Spleen (tissue), 11 donors: ENCODE results near the gene ATP1A3. TPM values are rescaled to one million over a fixed set of nuclear protein-coding genes. Genes with fewer than 3 reads are reported as not detected.
A peak's percentile ranks its signal among the peaks of the same experiment; 100 is the strongest.

Source experiments
- DNase-seq: peaks from one replicate; pipeline ENCODE4 v3.0.0-alpha.2; 2020
- H3K27ac ChIP-seq, 8 donors: fragments of 200-600 bp; sonication (generic) in 7 of 8; 1 replicate in 4 of 8; 2 replicates in 4 of 8; pipeline versions ENCODE4 v1.5.0 to v1.8.0; 2016 to 2021; ENCODE audit warnings: inconsistent platforms in 4 of 8, mild to moderate bottlenecking in 4 of 8, moderate library complexity in 1 of 8
- H3K27me3 ChIP-seq, 7 donors: fragments of 200-600 bp; sonication (generic) in 6 of 7; replicated peaks in 1 of 7; 1 replicate in 4 of 7; 2 replicates in 3 of 7; pipeline versions ENCODE4 v1.5.0 to v1.8.0; 2016 to 2021; ENCODE audit warnings: inconsistent platforms in 3 of 7, mild to moderate bottlenecking in 1 of 7
- H3K36me3 ChIP-seq, 6 donors: fragments of 200-600 bp; sonication (generic) in 5 of 6; 1 replicate in 4 of 6; 2 replicates in 2 of 6; pipeline versions ENCODE4 v1.5.0 to v1.8.0; 2016 to 2021; ENCODE audit warnings: inconsistent platforms in 2 of 6
- H3K4me1 ChIP-seq, 6 donors: fragments of 200-600 bp; sonication (generic) in 5 of 6; 1 replicate in 3 of 6; 2 replicates in 3 of 6; pipeline versions ENCODE4 v1.5.0 to v1.8.0; 2016 to 2021; ENCODE audit warnings: inconsistent platforms in 3 of 6
- H3K4me3 ChIP-seq, 8 donors: fragments of 200-600 bp; sonication (generic) in 7 of 8; 1 replicate in 4 of 8; 2 replicates in 4 of 8; pipeline versions ENCODE4 v1.5.0 to v1.8.0; 2016 to 2021; ENCODE audit warnings: inconsistent platforms in 4 of 8, mild to moderate bottlenecking in 4 of 8, moderate library complexity in 2 of 8
- H3K9me3 ChIP-seq, 8 donors: fragments of 200-600 bp; sonication (generic) in 7 of 8; 1 replicate in 4 of 8; 2 replicates in 4 of 8; pipeline versions ENCODE4 v1.5.0 to v1.8.0; 2016 to 2021; ENCODE audit warnings: inconsistent platforms in 4 of 8
- POLR2A ChIP-seq, 3 donors: fragments of 450-650 bp; IDR thresholded peaks; one replicate each; pipeline ENCODE4 v1.5.1; 2017; ENCODE audit warnings: antibody characterized with exemption in 3 of 3, mild to moderate bottlenecking in 1 of 3
- POLR2AphosphoS5 ChIP-seq, 3 donors: sonication (generic); formaldehyde crosslinking; IDR thresholded peaks; one replicate each; pipeline ENCODE4 v1.5.1; 2017; ENCODE audit warnings: antibody characterized with exemption in 3 of 3
- WGBS, 5 donors: extraction: QIAGEN DNeasy Blood & Tissue Kit in 3 of 5; methylation state at CpG; one replicate each; pipeline versions ENCODE4 v1.1.5 to v1.1.7; 2013 to 2018; 5-methylcytosine and 5-hydroxymethylcytosine counted together
- intact Hi-C: fragments of 100-400 bp; cut with DNase I; formaldehyde crosslinking; loops from one replicate; pipeline ENCODE4 v1.15.0; 2023; ENCODE audit warnings: low total_unique reads
- polyA plus RNA-seq, 3 donors: library from polyadenylated mRNA; stranded (reverse); fragments of 200-250 nt; gene quantifications; one replicate each; pipeline ENCODE4 v1.2.1, GENCODE V29; 2013
- total RNA-seq, 7 donors: library from RNA; depleted of rRNA in 3 of 7; stranded (reverse); fragments of >200 nt in 3 of 7; fragmentation: NEBNext Ultra II Directional in 4 of 7; extraction: Animal tissue kit (Norgen Biotek cat#: 25700) in 4 of 7; gene quantifications; one replicate each; pipeline versions ENCODE4 v1.1.0 to v1.2.1, GENCODE V29; 2016 to 2021
- TF ChIP-seq, protein P1 (sequence below), 11 experiments: fragments of 200-600 bp in 7 of 11; fragments of 450-650 bp in 4 of 11; sonication (generic) in 4 of 11; IDR thresholded peaks in 8 of 11; conservative IDR thresholded peaks in 3 of 11; 1 replicate in 7 of 11; 2 replicates in 4 of 11; pipeline versions ENCODE4 v1.4.0 to v1.8.0; 2016 to 2021; ENCODE audit warnings: antibody characterized with exemption in 11 of 11, inconsistent platforms in 4 of 11, mild to moderate bottlenecking in 1 of 11
- donor health status: healthy with polysubstance abuse.
- donor health status: DM: no; HTN: no; CAD: no; lungs with moderate emphysema.
- donor health status: DM: no; HTN: no; CAD: no.
- donor health status: Bipolar disorder and iron deficiency.
- donor health status: healthy.
- donor health status: DM: no; HTN: no; CAD: no.
- donor health status: DM: yes; HTN: yes; CAD: no.

ATP1A3 gene
- total and polyA plus RNA-seq, 10 donors = 0.39 to 2.2 (median 1.2) TPM

DNA sequence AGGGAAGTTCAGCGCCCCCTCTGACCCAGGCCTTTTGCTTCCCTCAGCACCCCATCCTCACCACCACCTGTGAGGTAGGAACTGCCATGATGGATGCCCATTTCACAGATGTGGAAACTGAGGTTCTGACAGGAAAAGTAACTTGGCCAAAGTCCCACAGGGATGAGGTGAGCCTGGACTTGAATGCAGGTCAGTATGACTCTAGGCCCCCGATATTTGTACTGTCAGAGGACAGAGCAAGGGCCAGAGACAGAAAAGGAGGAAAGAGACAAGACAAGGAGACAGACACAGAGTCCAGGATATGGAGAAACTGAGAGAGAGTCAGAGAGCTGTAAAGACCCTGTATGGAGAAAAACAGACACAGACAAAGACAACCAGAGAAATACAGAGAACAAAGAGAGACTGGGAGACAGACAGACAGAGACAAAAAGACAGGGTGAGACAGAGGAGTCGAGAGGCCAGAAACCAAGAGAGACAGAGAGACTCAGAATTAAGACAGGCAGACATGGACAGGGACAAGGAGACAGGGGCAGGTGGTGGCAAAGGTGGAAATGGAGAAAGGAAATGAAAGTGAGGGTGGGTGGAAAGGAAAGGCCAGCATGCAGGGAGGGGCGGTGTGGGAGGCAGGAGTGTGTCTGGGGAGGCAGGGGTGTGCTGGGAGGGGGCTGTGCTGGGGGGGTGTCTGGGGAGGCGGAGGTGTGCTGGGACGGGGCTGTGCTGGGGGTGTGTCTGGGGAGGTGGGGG is 70.8 kb downstream of the ATP1A3 start:
- 30 to 51% (median 38%) methylated on average over 4 to 6 of the region's 6 CpGs for WGBS, 5 donors
- Histone ChIP-seq H3K4me1 (peaks cover 4 to 57% (median 22%) of the 10 kb centered on the region in 6 donors), H3K27me3 (peaks cover 0 to 84% (median 67%) of the 10 kb centered on the region in 7 donors), H3K4me3 (no peak overlapping the region), H3K27ac (no peak overlapping the region), H3K9me3 (no peaks in the 10 kb centered on the region), H3K36me3 (no peaks in the 10 kb centered on the region)
- DNase-seq = no peak
- intact Hi-C loops = no loop called here
- no peak for TF ChIP-seq POLR2AphosphoS5 (IDR thresholded peaks at IDR 0.05)
- TF ChIP-seq, protein P1, sequence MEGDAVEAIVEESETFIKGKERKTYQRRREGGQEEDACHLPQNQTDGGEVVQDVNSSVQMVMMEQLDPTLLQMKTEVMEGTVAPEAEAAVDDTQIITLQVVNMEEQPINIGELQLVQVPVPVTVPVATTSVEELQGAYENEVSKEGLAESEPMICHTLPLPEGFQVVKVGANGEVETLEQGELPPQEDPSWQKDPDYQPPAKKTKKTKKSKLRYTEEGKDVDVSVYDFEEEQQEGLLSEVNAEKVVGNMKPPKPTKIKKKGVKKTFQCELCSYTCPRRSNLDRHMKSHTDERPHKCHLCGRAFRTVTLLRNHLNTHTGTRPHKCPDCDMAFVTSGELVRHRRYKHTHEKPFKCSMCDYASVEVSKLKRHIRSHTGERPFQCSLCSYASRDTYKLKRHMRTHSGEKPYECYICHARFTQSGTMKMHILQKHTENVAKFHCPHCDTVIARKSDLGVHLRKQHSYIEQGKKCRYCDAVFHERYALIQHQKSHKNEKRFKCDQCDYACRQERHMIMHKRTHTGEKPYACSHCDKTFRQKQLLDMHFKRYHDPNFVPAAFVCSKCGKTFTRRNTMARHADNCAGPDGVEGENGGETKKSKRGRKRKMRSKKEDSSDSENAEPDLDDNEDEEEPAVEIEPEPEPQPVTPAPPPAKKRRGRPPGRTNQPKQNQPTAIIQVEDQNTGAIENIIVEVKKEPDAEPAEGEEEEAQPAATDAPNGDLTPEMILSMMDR (IDR thresholded peaks at IDR 0.05 in 8 of 11, conservative IDR thresholded peaks at IDR 0.05 in 3 of 11) = no peak
- TF ChIP-seq POLR2A (IDR thresholded peaks at IDR 0.05) = no peak

DNA sequence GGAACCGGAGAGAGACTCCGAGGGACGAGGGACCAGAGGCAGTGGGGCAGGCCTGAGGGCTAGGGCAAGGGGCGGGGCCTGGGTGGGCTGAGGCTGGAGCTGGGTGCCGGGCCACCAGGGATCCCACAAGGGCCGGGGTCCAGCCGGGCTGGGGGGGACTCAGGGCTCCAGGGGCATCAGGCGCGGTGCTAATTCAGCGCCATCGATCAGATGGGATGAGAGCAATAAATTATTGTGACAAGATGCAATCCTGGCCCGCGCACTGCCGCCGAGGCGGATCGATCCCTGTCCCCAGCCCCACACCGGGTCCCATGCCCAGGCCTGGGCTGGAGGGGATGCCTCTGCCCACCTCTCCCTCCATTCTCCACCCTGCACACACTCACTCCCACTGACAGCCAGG is 71.4 kb downstream of the ATP1A3 start:
- Histone ChIP-seq H3K9me3 (no peaks in the 10 kb centered on the region), H3K36me3 (no peaks in the 10 kb centered on the region), H3K4me3 (no peak overlapping the region), H3K4me1 (peaks cover 0 to 50% (median 16%) of the 10 kb centered on the region in 6 donors), H3K27ac (no peak overlapping the region), H3K27me3 (peaks cover 0 to 83% (median 66%) of the 10 kb centered on the region in 7 donors)
- no peak for DNase-seq
- intact Hi-C loops = no loop called here
- 22 to 36% (median 27%) methylated on average over 11 to 18 of the region's 18 CpGs for WGBS, 5 donors
- TF ChIP-seq, protein P1 (IDR thresholded peaks at IDR 0.05 in 8 of 11, conservative IDR thresholded peaks at IDR 0.05 in 3 of 11) = no peak
- peak in 1 of 3 donors; percentile 11 for TF ChIP-seq POLR2AphosphoS5 (IDR thresholded peaks at IDR 0.05)

DNA sequence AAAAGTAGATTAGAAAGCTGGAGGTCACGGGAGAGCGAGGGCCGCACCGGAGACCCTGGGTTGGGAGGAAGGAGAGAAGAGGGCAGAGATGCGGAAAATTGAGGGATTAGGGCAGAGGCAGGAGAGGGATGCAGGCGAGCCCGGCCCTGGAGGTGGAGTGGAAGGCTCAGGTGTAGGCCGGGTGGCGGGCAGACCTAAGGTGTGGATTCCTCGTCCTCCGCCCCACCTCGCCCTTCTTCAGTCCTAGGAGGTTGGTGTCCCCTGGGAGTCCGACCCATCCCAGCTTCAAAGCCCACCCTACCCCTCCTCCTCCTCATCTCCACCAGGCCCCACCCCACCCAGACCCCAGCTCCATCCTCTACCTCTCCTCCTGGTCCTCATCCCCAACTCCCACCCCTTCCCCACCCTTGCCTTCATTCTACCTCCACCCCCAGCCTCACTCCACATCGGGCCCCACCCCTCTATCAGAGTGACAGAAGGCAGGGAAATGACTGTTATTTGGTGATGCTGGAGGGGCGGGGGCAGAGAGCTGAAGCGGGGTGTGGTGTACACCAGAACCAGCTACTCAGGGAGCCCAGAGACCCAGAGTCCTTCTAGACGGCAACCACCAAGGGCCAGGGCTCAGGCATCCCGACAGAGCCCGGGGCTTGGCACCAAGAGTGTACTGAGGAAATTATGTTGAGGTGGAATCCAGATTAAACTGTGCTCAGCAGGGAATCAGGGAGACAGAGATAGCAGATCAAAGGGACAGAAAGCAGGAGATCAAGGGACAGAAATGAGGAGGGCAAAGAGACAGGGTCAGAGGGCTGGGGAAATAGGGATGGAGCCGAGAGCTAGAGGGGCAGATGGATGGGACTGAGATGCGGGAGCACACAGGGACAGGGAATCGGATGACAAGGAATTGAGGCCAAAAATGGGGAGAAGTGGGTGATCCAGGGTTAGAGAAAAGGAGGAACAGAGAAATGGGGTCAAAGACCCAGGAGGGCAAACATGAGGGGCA is 72.2 kb downstream of the ATP1A3 start:
- Histone ChIP-seq H3K4me1 (peaks cover 0 to 43% (median 11%) of the 10 kb centered on the region in 6 donors), H3K27ac (no peak overlapping the region), H3K36me3 (no peaks in the 10 kb centered on the region), H3K27me3 (peaks cover 0 to 83% (median 66%) of the 10 kb centered on the region in 7 donors), H3K9me3 (no peaks in the 10 kb centered on the region), H3K4me3 (no peak overlapping the region)
- no peak for DNase-seq
- TF ChIP-seq, protein P1 (IDR thresholded peaks at IDR 0.05 in 8 of 11, conservative IDR thresholded peaks at IDR 0.05 in 3 of 11) = no peak
- TF ChIP-seq POLR2A (IDR thresholded peaks at IDR 0.05) (no peak), POLR2AphosphoS5 (IDR thresholded peaks at IDR 0.05) (no peak)
- intact Hi-C loops = no loop called here
- 21 to 32% (median 29%) methylated on average over 20 to 22 of the region's 22 CpGs for WGBS, 5 donors
